Activated gamma-delta T cell treated with Interleukin-2 at 50 U/mL for 16 hours (primary cell): Measurements from ENCODE around the gene LAMB1.

ENCODE experiments used
- DNase-seq: peaks from one replicate; pipeline ENCODE4 v3.0.0-alpha.2; 2020

The LAMB1 gene

GRCh38 chr7:107996072-107996882, 6.7 kb downstream of the LAMB1 start:
- DNase-seq = no peak

GRCh38 chr7:107995184-107996071, 7.5 kb downstream of the LAMB1 start:
- DNase-seq = no peak

GRCh38 chr7:107994421-107995030, 8.4 kb downstream of the LAMB1 start:
- DNase-seq = no peak

DNA sequence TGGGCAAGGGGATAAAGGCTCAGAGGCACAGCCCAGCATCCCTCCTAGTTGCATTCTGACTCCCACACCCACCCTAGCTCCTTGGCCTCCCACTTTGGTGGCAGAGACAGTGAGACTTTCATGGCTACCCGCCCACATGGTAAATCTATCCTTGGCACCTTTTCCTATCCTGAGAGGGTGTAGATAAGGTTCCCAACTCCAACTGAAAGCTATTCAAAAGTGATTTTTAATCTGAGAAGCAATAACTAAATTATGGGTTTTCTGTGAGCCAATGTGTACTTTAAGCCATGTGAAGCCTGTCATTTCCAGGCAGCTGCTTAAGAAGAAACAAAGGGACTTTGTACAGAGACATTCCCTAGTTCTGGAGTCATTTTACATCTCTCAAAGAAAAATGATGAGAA, 9.1 kb downstream of the LAMB1 start:
- DNase-seq = no peak

- DNase-seq = no peak
Observed at GRCh38 chr7:107989618-107990373, 13.2 kb downstream of the LAMB1 start.

- no peak for DNase-seq
Observed at GRCh38 chr7:107982918-107983389, 20.0 kb downstream of the LAMB1 start.

DNA sequence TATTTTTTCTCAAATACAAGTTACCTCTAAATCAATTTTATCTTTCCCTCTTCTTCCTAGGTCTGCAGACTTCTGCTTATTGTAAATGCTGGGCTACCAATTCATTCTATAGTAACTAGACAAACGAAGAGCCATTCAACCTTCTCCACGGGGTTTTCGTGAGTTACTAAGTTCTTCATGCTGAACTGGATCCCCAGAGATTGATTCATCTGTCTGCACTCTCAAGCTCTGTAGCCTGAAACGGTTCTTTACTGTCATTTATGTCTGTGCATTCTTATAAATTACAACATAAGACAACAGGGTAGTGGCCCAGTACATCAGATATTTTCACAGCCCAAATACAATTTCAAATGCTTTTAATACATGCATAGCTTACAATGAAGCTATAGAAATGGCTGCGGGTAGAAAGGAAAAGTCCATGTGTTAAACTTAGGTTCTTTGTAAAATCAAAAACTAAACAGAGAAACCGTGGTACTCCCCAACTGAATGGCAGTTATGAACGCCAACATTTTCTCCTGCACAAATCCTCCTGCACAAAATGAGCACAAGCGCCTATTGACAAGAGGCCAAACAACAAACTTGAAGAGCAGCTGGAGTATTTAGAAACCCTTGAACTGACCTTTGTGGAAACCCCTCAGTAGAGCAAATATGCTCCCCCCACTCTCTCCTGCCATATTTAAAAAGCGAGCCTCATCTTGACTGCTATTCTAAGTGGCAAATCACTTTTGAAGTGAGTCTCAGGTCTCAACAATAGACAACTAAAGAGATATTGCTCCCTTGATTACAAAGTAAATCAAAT, 20.7 kb downstream of the LAMB1 start:
- DNase-seq = no peak

DNA sequence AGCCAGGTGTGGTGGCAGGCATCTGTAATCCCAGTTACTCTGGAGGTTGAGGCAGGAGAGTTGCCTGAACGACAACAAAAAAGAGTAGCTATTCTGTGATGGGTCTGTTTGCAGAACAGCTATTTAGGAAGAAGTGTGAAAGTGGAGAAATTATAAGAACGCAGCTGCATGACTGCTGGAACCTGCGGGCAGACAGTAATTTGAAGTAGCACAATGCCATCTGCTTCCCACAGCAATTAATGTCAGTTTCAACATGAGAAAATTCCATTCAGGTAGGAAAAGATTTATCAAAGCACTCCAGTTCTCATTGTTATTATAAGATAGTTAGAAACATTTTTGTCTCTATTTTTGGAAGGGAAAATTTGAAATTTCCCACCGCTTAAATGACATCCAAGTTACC, 21.5 kb downstream of the LAMB1 start:
- no peak for DNase-seq

- DNase-seq = no peak
Observed at GRCh38 chr7:107980671-107981190, 22.2 kb downstream of the LAMB1 start.

DNA sequence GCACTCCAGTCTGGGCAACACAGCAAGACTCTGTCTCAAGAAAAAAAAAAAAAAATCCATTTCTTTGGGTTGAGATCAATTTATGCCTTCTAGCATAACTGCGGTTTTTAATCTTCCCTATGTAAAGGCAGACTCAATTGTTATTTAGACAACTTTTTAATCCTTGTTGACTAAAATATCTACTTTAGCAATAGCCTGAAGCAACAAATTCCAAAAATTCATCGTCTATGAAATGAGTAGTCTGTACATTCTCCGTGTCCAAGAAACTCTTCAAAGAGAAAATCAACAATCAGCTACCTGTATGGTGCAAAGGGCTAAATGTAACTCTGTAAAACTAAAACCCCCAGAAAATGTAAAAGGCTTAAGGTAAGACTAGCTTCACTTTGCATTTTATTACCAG, 22.8 kb downstream of the LAMB1 start:
- DNase-seq = no peak

DNA sequence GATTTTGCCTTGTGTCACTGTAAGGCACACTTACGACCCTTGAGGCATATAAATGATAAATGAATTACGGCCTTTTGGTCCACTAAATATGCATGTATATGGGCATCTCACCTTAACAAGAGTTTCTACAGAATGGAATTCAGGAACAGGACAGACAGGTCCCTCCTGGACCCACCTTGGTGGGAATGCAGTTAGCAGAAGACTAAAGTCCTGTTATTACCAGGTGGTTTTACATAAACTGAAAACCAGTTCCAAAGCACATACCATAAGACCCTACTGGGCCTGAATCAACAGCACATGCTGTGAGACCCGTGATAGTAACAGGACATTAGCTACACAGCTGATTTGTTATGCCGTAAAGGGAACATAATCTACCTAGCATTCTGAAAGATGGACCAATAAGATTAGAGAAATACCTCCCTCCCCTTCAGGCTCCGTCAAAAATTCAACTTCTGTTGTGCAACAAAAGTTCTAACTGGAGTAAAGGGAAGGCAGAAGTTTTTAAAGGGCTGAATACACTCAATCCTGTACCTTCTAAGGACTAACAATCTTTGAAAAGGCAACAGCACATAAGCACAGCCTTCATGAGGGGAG, 24.0 kb downstream of the LAMB1 start:
- DNase-seq = no peak

- no peak for DNase-seq
Observed at GRCh38 chr7:107977048-107977447, 25.9 kb downstream of the LAMB1 start.

- no peak for DNase-seq
Observed at GRCh38 chr7:107976620-107977019, 26.3 kb downstream of the LAMB1 start.

- no peak for DNase-seq
Observed at GRCh38 chr7:107975394-107976013, 27.5 kb downstream of the LAMB1 start.

DNA sequence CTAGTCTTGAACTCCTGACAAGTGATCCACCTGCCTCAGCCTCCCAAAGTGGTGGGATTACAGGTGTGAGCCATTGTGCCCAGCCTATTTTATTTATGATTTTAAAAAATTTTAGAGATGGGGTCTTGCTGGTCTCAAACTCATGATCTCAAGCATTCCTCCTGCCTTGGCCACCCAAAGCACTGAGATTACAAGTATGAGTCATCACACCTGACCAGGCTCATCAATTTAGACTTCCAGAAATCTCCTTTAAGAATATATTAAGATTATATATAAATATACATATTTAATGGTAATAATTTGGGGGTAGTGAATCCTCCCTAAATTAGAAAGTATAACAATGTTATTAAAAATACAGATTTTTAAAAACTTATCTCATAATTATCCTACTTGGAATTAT, 29.1 kb downstream of the LAMB1 start:
- DNase-seq = no peak

DNA sequence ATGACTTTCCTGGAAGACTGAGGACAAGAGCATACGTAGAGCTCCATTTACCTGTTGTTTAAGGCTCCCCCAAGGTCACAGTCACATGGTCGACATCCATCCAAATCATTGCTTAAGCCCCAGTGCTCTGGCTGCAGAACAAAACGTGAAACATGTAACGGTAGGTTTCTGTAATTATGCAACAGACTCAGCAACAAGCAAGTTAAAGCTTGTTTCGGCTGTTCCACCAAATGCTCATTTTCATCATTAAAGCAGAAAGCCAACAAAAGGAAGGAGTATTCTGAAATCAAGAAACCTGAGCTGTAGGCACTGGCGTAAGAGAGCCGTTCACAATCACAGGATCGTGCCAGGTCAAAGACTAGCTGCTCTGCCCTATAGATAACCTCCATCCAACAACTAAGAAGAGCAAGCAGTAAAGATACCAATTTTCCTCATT, 30.0 kb downstream of the LAMB1 start:
- no peak for DNase-seq

- DNase-seq = no peak
Observed at GRCh38 chr7:107972075-107972482, 30.9 kb downstream of the LAMB1 start.

GRCh38 chr7:107971613-107972012, 31.3 kb downstream of the LAMB1 start:
- DNase-seq = no peak

DNA sequence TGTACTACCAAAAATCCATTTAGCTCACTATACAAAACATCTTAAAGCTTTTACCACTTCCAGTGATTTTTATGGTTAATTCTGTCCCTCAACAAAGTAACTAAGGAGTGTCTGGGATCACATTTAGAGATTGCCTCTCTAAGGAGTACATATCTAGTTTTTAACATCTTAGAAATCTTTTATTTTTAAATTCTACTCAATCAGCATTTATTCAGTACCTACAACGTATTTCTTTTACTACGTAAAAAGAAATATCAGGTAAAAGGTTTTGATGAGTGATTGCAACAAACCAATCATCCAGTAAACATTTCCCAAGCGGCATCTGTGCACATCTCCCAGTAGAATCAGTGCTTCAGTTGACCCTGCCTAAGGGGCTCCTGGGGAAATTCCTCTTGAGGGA, 31.9 kb downstream of the LAMB1 start:
- no peak for DNase-seq

- no peak for DNase-seq
Observed at GRCh38 chr7:107969856-107970255, 33.1 kb downstream of the LAMB1 start.

DNA sequence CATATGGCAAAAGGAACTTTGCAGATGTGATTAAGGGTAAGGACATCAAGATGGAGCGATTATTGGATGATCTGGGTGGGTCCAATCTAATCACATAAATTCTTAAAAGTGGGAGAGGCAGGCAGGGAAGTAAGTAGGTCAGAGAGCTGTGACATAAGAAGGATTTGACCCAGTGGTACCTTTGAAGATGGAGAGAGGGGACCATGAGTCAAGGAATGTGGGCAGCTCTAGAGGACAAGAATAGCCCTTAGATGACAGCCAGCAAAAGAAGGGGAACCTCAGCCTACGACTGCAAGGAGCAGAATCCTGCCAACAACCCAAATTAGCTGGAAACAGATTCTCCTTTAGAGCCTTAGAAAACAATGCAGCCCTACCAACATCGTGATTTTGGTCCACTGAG, 34.5 kb downstream of the LAMB1 start:
- DNase-seq = no peak
